Activated naive CD4-positive, alpha-beta T cell treated with anti-CD3 and anti-CD28 coated beads for 36 hours (primary cell): ENCODE data around the gene DENND2A. TPM values are rescaled to one million over a fixed set of nuclear protein-coding genes. Genes with fewer than 3 reads are reported as not detected.
"Not testable (repeated sequence)": the region's sequence is repeated elsewhere in the genome, so short reads cannot be mapped to it uniquely, and the experiment has no call there.

ENCODE experiments used
- CTCF ChIA-PET: fragments of 350-600 bp; sonication (Branson Sonifier 250); formaldehyde crosslinking; loops from one replicate; lab custom pipeline; 2021; ENCODE audit warnings: antibody characterized with exemption; lab: Charles Lee
- DNase-seq: peaks from one replicate; pipeline ENCODE4 v3.0.0-alpha.2; 2020
- H3K27ac Mint-ChIP-seq: one replicate; pipeline ENCODE4 v1.8.0; 2021; ENCODE audit warnings: mild to moderate bottlenecking, mixed read lengths
- H3K27me3 Mint-ChIP-seq: one replicate; pipeline ENCODE4 v1.8.0; 2021; ENCODE audit warnings: low read depth, mixed read lengths
- H3K36me3 Mint-ChIP-seq: one replicate; pipeline ENCODE4 v1.8.0; 2021; ENCODE audit warnings: low read depth, mixed read lengths
- H3K4me1 Mint-ChIP-seq: one replicate; pipeline ENCODE4 v1.8.0; 2021; ENCODE audit warnings: low read depth, mixed read lengths
- H3K4me3 Mint-ChIP-seq: one replicate; pipeline ENCODE4 v1.8.0; 2021; ENCODE audit warnings: mild to moderate bottlenecking, moderate library complexity, mixed read lengths
- H3K9me3 Mint-ChIP-seq: one replicate; pipeline ENCODE4 v1.8.0; 2021; ENCODE audit warnings: mixed read lengths
- intact Hi-C: fragments of 100-400 bp; cut with micrococcal nuclease; formaldehyde crosslinking; loops from one replicate; pipeline ENCODE4 v1.15.1; 2023
- total RNA-seq, 2 experiments: library from RNA; stranded (reverse); gene quantifications; one replicate each; pipeline ENCODE4 v1.2.3, GENCODE V29; 2021

Gene DENND2A
- total RNA-seq, 2 experiments from 2014 or later, result not detected

DNA sequence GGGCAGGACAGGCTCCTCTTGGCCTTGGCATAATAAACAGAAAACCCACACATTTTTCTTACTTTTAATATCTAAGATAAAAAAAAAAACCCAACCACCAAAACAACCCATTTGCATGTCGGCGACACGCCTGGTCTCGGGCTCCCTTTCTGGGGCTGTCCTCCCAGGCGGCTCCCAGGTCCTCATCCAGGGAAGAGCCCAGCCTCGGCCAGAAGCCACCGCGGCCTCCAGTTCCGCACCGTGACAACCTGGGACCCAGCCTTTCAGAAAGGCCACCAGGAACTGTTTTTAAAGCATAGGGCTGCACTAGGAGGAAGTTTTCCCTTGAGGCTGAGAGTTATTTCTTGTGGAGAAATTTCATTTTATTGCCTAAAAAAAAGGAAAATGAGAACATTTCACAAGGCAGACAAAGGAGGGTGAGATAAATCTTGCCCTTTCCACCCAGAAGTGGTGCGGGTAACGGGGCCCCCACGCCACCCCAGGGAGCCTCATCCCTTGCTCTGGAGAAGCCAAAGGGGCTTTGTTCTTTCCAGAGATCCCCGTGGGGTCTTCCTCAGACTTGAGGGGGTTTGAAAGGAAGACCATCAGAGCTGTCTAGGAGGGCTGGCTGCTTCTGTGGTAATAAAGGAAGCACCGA, 122.1 kb downstream of the DENND2A start:
- Mint-ChIP-seq H3K9me3 (no peaks in the 10 kb centered on the region), H3K27ac (no peak overlapping the region), H3K27me3 (no peaks in the 10 kb centered on the region), H3K4me3 (no peak overlapping the region), H3K36me3 (no peaks in the 10 kb centered on the region), H3K4me1 (peaks cover 5% of the 10 kb centered on the region)
- DNase-seq, result no peak
- intact Hi-C loops, result loop anchor here (1.0 to 2.0 kb wide), 4 partner anchors 135 to 1015 kb away; no protein-coding TSS in a partner anchor
- CTCF ChIA-PET, result interaction anchor here (0.6 to 2.8 kb wide), 13 partner anchors 10 to 948 kb away, joined by 3 to 30 read pairs (median 4); no protein-coding TSS in a partner anchor

DNA sequence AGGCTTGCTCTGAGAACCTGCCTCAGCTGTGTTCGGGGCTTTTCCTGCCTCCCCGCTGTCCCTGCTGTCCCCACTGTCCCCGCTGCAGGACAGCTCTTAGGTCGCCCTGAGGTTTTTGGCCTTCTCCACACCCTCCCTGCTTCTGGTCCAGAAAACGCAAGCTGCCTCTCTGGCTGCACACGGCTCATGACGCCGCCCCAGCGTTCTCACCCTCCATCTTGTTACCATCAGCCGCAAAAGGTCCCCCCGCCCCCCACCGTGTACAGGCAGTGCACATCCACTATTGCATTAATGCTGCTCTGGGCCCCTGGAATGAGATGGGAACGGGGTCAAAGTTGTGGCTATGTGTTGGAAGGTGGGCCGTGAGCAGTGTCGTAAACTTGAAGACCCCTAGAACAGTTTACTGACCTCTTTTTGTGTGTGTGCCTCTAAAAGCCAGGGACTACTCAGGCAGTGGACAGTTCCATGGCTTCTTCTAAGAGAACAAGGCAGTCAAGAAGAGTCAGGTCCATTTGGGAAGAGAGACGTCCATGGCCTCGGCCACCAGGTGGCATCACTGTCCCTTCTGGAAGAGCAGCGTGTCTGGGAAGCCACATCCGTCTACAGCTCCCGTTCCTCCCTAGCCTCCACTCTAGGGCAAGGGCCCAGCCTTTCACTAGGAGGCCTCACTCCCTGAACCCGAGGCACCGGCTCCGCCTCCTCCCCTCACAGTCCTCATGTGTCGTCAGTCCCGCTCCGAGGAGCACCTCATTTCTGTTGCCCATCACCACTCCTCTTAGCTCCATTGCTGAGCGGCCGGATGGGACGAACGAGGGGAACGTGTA, 122.9 kb downstream of the DENND2A start:
- DNase-seq, result peak; percentile 86
- Mint-ChIP-seq H3K27ac (no peak overlapping the region), H3K4me3 (no peak overlapping the region), H3K4me1 (peaks cover 5% of the 10 kb centered on the region), H3K36me3 (no peaks in the 10 kb centered on the region), H3K9me3 (no peaks in the 10 kb centered on the region), H3K27me3 (no peaks in the 10 kb centered on the region)
- CTCF ChIA-PET, result interaction anchor here (0.7 to 2.8 kb wide), 14 partner anchors 8 to 947 kb away, joined by 3 to 30 read pairs (median 4); no protein-coding TSS in a partner anchor
- intact Hi-C loops, result loop anchor here (1.0 to 2.0 kb wide), 4 partner anchors 136 to 1016 kb away; no protein-coding TSS in a partner anchor

- Mint-ChIP-seq H3K9me3 (no peaks in the 10 kb centered on the region), H3K27me3 (no peaks in the 10 kb centered on the region), H3K27ac (no peak overlapping the region), H3K4me1 (no peaks in the 10 kb centered on the region), H3K36me3 (no peaks in the 10 kb centered on the region), H3K4me3 (no peak overlapping the region)
- intact Hi-C loops, result no loop called here
- CTCF ChIA-PET, result no interaction called here
- no peak for DNase-seq
Measured at GRCh38 chr7:140512317-140513000, 128.2 kb downstream of the DENND2A start.

DNA sequence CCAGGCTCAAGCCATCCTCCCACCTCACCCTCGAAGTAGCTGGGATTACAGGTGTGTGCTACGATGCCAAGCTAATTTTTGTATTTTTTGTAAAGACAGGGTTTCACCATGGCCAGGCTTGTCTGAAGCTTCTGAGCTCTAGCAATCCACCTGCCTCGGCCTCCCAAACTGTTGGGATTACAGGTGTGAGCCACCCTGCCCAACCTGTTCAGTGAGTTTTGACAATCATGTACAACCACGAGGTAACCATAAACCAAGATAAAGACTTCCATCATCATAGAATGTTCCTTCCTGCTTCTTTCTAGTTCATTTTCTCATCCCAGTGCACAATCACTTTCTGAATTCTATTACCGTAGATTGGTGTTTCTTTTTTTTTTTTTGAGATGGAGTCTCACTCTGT, 130.8 kb downstream of the DENND2A start:
- Mint-ChIP-seq H3K27me3 (no peaks in the 10 kb centered on the region), H3K9me3 (no peaks in the 10 kb centered on the region), H3K4me3 (no peak overlapping the region), H3K36me3 (no peaks in the 10 kb centered on the region), H3K27ac (no peak overlapping the region), H3K4me1 (no peaks in the 10 kb centered on the region)
- intact Hi-C loops, result no loop called here
- CTCF ChIA-PET, result interaction anchor here (0.6 kb wide), 1 partner anchor 137 kb away, joined by 3 read pairs; no protein-coding TSS in a partner anchor
- DNase-seq, result no peak

GRCh38 chr7:140507556-140507955, 133.1 kb downstream of the DENND2A start:
- H3K9me3 Mint-ChIP-seq, H3K4me1 Mint-ChIP-seq, H3K27ac Mint-ChIP-seq, DNase-seq, intact Hi-C loops, H3K36me3 Mint-ChIP-seq, H3K4me3 Mint-ChIP-seq, CTCF ChIA-PET, H3K27me3 Mint-ChIP-seq: not testable (repeated sequence)

GRCh38 chr7:140506788-140507464, 133.7 kb downstream of the DENND2A start:
- intact Hi-C loops, result no loop called here
- Mint-ChIP-seq H3K27ac (no peak overlapping the region), H3K27me3 (no peaks in the 10 kb centered on the region), H3K36me3 (no peaks in the 10 kb centered on the region), H3K4me3 (no peak overlapping the region), H3K4me1 (no peaks in the 10 kb centered on the region), H3K9me3 (no peaks in the 10 kb centered on the region)
- CTCF ChIA-PET, result interaction anchor here (0.6 to 1.0 kb wide), 2 partner anchors 10 to 194 kb away, joined by 3 read pairs; no protein-coding TSS in a partner anchor
- DNase-seq, result no peak

DNA sequence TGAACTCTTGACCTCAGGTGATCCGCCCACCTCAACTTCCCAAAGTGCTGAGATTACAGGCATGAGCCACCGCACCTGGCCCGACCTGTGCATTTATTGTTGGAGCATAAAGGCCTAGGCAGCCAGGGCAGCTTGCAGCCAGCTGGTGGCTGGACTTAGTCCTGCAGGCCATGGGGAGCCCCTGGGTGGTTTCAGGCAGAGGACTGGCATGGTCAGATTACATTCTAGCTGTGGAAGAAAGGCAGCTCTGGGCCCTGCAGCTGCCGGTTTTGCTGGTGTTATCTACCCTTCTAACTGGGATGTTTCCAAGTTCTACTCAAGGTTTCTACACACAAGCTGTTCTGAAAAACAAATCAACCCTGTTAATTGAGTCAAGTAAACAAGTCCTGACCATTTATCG, 138.6 kb downstream of the DENND2A start:
- H3K36me3 Mint-ChIP-seq, result no peaks in the 10 kb centered on the region
- H3K27ac Mint-ChIP-seq, result no peak overlapping the region
- intact Hi-C loops, result no loop called here
- no peaks in the 10 kb centered on the region for H3K9me3 Mint-ChIP-seq
- DNase-seq, result no peak
- H3K4me1 Mint-ChIP-seq, result no peaks in the 10 kb centered on the region
- H3K27me3 Mint-ChIP-seq, result no peaks in the 10 kb centered on the region
- H3K4me3 Mint-ChIP-seq, result no peak overlapping the region
- CTCF ChIA-PET, result interaction anchor here (1.2 to 1.6 kb wide), 2 partner anchors 9 to 24 kb away, joined by 3 read pairs; no protein-coding TSS in a partner anchor

GRCh38 chr7:140497807-140498206, 142.8 kb downstream of the DENND2A start:
- H3K4me1 Mint-ChIP-seq, intact Hi-C loops, DNase-seq, H3K9me3 Mint-ChIP-seq, H3K27ac Mint-ChIP-seq, H3K27me3 Mint-ChIP-seq, CTCF ChIA-PET, H3K36me3 Mint-ChIP-seq, H3K4me3 Mint-ChIP-seq: not testable (repeated sequence)

DNA sequence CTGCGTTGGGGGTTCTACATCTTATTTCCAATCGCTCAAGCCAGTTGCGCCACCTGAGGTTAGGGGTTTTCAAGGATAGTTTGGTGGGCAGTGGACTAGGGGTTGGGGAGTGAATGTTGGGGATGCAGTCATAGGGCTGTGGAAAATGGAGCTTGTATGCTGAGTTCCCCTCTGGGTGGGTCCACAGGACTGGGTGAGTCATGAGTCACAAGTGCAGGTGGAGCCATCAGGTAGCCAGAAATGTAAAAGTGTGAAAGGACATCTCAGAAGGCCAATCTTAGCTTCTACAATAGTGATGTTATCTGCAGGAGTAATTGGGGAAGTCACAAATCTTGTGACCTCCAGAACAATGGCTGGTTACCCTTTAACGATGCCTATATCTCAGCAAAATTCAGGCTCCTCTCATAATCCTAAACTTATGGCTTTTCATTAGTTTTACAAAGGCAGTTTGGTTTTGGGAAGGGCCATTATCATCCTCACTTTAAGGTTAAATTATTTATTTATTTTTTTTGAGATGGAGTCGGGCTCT, 143.3 kb downstream of the DENND2A start:
- CTCF ChIA-PET, result no interaction called here
- H3K27ac Mint-ChIP-seq, result no peak overlapping the region
- no peak for DNase-seq
- H3K4me3 Mint-ChIP-seq, result no peak overlapping the region
- H3K9me3 Mint-ChIP-seq, result no peaks in the 10 kb centered on the region
- H3K27me3 Mint-ChIP-seq, result no peaks in the 10 kb centered on the region
- H3K4me1 Mint-ChIP-seq, result no peaks in the 10 kb centered on the region
- intact Hi-C loops, result no loop called here
- H3K36me3 Mint-ChIP-seq, result no peaks in the 10 kb centered on the region

DNA sequence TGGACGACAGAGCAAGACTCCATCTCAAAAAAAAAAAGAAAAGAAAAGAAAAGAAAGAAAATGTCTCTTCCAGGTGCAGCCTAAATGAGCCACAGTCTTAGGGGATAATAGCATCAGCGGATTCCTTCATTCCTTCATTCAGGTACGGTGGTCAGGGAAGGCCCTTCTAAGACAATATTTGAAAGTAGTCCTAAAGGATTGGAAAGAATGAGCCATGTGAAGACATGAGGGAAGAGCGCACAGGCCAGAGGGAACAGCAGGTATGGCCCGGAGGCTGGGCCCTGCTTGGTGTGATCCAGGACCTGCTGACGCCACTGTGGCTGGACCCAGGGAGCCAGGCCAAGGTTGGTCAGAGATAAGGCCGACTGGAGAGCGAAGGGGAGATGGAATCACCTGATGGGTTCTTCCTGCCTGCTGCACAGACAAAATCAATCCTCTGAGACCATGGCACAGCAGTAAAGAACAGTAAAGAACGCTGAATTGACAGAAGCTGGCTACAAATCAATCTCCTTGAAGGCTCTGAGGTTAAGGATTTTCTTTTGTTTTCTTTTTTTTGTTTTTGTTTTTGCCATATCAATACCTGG, 145.0 kb downstream of the DENND2A start:
- no peaks in the 10 kb centered on the region for H3K36me3 Mint-ChIP-seq
- DNase-seq, result no peak
- no peak overlapping the region for H3K27ac Mint-ChIP-seq
- no peak overlapping the region for H3K4me3 Mint-ChIP-seq
- CTCF ChIA-PET, result interaction anchor here (0.6 to 0.7 kb wide), 2 partner anchors 50 to 535 kb away, joined by 4 to 8 read pairs; no protein-coding TSS in a partner anchor
- H3K27me3 Mint-ChIP-seq, result no peaks in the 10 kb centered on the region
- H3K9me3 Mint-ChIP-seq, result no peaks in the 10 kb centered on the region
- intact Hi-C loops, result no loop called here
- no peaks in the 10 kb centered on the region for H3K4me1 Mint-ChIP-seq

- Mint-ChIP-seq H3K27me3 (no peaks in the 10 kb centered on the region), H3K27ac (no peak overlapping the region), H3K4me1 (no peaks in the 10 kb centered on the region), H3K36me3 (no peaks in the 10 kb centered on the region), H3K4me3 (no peak overlapping the region), H3K9me3 (no peaks in the 10 kb centered on the region)
- intact Hi-C loops, result no loop called here
- no peak for DNase-seq
- CTCF ChIA-PET, result interaction anchor here (0.6 to 0.8 kb wide), 4 partner anchors 32 to 819 kb away, joined by 3 to 8 read pairs (median 4); no protein-coding TSS in a partner anchor
Measured at GRCh38 chr7:140494867-140495266, 145.7 kb downstream of the DENND2A start.
